ENCODE data around the gene MRPL52. TPM values are rescaled to one million over a fixed set of nuclear protein-coding genes. Genes with fewer than 3 reads are reported as not detected.

MRPL52 gene
- total and polyA plus RNA-seq, 4 donors, result 21.1 to 104 (median 82.1) TPM

Small RNA genes lying within 50 kb of the gene (small RNA-seq; reads per million reads assigned to genes)
- gene RF00019 (ENCODE audit: low replicate concordance), result not detected

Other genes with a start within 250 kb of the MRPL52 start
- gene DAD1, start 240.7 kb upstream of the MRPL52 start, total RNA-seq, result 100 to 1,000 TPM; 198 to 299 TPM
- gene DAD1, start 240.7 kb upstream of the MRPL52 start, polyA plus RNA-seq (ENCODE audit: insufficient read length in 2 of 2), result 100 to 1,000 TPM; 189 to 201 TPM
- 10 to 100 TPM; 18.7 to 22.2 TPM for gene ABHD4, start 231.6 kb upstream of the MRPL52 start, total RNA-seq
- 10 to 100 TPM; 73.6 to 75.1 TPM for gene ABHD4, start 231.6 kb upstream of the MRPL52 start, polyA plus RNA-seq (ENCODE audit: insufficient read length in 2 of 2)
- under 1 TPM in 1 of 2 donors, not detected in 1; 0.06 TPM for gene OR6J1, start 185.5 kb upstream of the MRPL52 start, total RNA-seq
- under 1 TPM; 0.43 to 0.47 TPM for gene OR6J1, start 185.5 kb upstream of the MRPL52 start, polyA plus RNA-seq (ENCODE audit: insufficient read length in 2 of 2)
- gene OXA1L, start 63.2 kb upstream of the MRPL52 start, total RNA-seq, result 10 to 100 TPM; 45.9 to 98.7 TPM
- 10 to 100 TPM; 90.0 to 96.7 TPM for gene OXA1L, start 63.2 kb upstream of the MRPL52 start, polyA plus RNA-seq (ENCODE audit: insufficient read length in 2 of 2)
- 1 to 10 TPM; 8.5 to 8.8 TPM for gene SLC7A7, start 14.5 kb upstream of the MRPL52 start, total RNA-seq
- 10 to 100 TPM; 11.4 to 11.5 TPM for gene SLC7A7, start 14.5 kb upstream of the MRPL52 start, polyA plus RNA-seq (ENCODE audit: insufficient read length in 2 of 2)
- gene MMP14, start 6.7 kb downstream of the MRPL52 start, total RNA-seq, result 100 to 1,000 TPM in 1 of 2 donors, 10 to 100 TPM in 1; 67.0 to 262 TPM
- 10 to 100 TPM; 60.5 to 89.0 TPM for gene MMP14, start 6.7 kb downstream of the MRPL52 start, polyA plus RNA-seq (ENCODE audit: insufficient read length in 2 of 2)
- gene LRP10, start 41.9 kb downstream of the MRPL52 start, total RNA-seq, result 10 to 100 TPM; 20.3 to 37.7 TPM
- gene LRP10, start 41.9 kb downstream of the MRPL52 start, polyA plus RNA-seq (ENCODE audit: insufficient read length in 2 of 2), result 10 to 100 TPM; 54.6 to 57.1 TPM
- gene REM2, start 53.3 kb downstream of the MRPL52 start, total RNA-seq, result 1 to 10 TPM; 1.3 to 2.1 TPM
- 1 to 10 TPM; 8.2 to 8.9 TPM for gene REM2, start 53.3 kb downstream of the MRPL52 start, polyA plus RNA-seq (ENCODE audit: insufficient read length in 2 of 2)
- 100 to 1,000 TPM; 127 to 145 TPM for gene RBM23, start 89.3 kb downstream of the MRPL52 start, total RNA-seq
- 100 to 1,000 TPM; 111 to 126 TPM for gene RBM23, start 89.3 kb downstream of the MRPL52 start, polyA plus RNA-seq (ENCODE audit: insufficient read length in 2 of 2)
- 10 to 100 TPM; 51.3 to 60.3 TPM for gene PRMT5, start 99.5 kb downstream of the MRPL52 start, total RNA-seq
- 10 to 100 TPM; 83.5 to 88.8 TPM for gene PRMT5, start 99.5 kb downstream of the MRPL52 start, polyA plus RNA-seq (ENCODE audit: insufficient read length in 2 of 2)
- 10 to 100 TPM; 37.2 to 41.5 TPM for gene HAUS4, start 127.2 kb downstream of the MRPL52 start, total RNA-seq
- 10 to 100 TPM; 31.7 to 40.7 TPM for gene HAUS4, start 127.2 kb downstream of the MRPL52 start, polyA plus RNA-seq (ENCODE audit: insufficient read length in 2 of 2)
- 10 to 100 TPM; 11.1 to 27.7 TPM for gene AJUBA, start 152.7 kb downstream of the MRPL52 start, total RNA-seq
- gene AJUBA, start 152.7 kb downstream of the MRPL52 start, polyA plus RNA-seq (ENCODE audit: insufficient read length in 2 of 2), result 10 to 100 TPM in 1 of 2 donors, 1 to 10 TPM in 1; 7.6 to 13.3 TPM
- gene C14orf93, start 180.3 kb downstream of the MRPL52 start, total RNA-seq, result 10 to 100 TPM in 1 of 2 donors, 1 to 10 TPM in 1; 3.8 to 11.7 TPM
- 10 to 100 TPM in 1 of 2 donors, 1 to 10 TPM in 1; 7.9 to 13.4 TPM for gene C14orf93, start 180.3 kb downstream of the MRPL52 start, polyA plus RNA-seq (ENCODE audit: insufficient read length in 2 of 2)
- 100 to 1,000 TPM; 132 to 149 TPM for gene PSMB5, start 205.0 kb downstream of the MRPL52 start, total RNA-seq
- gene PSMB5, start 205.0 kb downstream of the MRPL52 start, polyA plus RNA-seq (ENCODE audit: insufficient read length in 2 of 2), result 100 to 1,000 TPM; 209 to 211 TPM
- not detected for gene PSMB11, start 212.3 kb downstream of the MRPL52 start, total RNA-seq
- not detected for gene PSMB11, start 212.3 kb downstream of the MRPL52 start, polyA plus RNA-seq (ENCODE audit: insufficient read length in 2 of 2)
- gene CDH24, start 227.6 kb downstream of the MRPL52 start, total RNA-seq, result 10 to 100 TPM in 1 of 2 donors, 1 to 10 TPM in 1; 9.6 to 17.1 TPM
- gene CDH24, start 227.6 kb downstream of the MRPL52 start, polyA plus RNA-seq (ENCODE audit: insufficient read length in 2 of 2), result 10 to 100 TPM; 37.9 to 46.0 TPM